Lung microvascular endothelial cell (primary cell): ENCODE data around the gene POLR2H. TPM values are rescaled to one million over a fixed set of nuclear protein-coding genes. Genes with fewer than 3 reads are reported as not detected.

Experiments
- DNase-seq, 2 donors: peaks; one replicate each; pipeline versions ENCODE4 v3.0.0 to v3.0.0-alpha.2; 2010; ENCODE audit warnings: low read depth in 2 of 2
- total RNA-seq: library from RNA; depleted of rRNA; stranded (reverse); fragments of >200 nt; gene quantifications from 2 replicates; pipeline ENCODE4 v1.2.1, GENCODE V29; 2014

POLR2H gene
- total RNA-seq, 1 donor from 2014 or later: 97.8 TPM

- peak; percentile 85 to 93 for DNase-seq
Measured at GRCh38 chr3:184371570-184372018, 10.1 kb downstream of the POLR2H start.

- no peak for DNase-seq
Measured at GRCh38 chr3:184372296-184372821, 10.8 kb downstream of the POLR2H start.

GRCh38 chr3:184372911-184373310 lies 11.4 kb downstream of the POLR2H start:
- DNase-seq: no peak

- DNase-seq: peak in 1 of 2 donors; percentile 25
Measured at GRCh38 chr3:184373422-184373821, 11.9 kb downstream of the POLR2H start.

GRCh38 chr3:184375747-184376461 lies 14.4 kb downstream of the POLR2H start:
- DNase-seq: no peak

GRCh38 chr3:184377374-184377773 lies 15.9 kb downstream of the POLR2H start:
- no peak for DNase-seq

- no peak for DNase-seq
Measured at GRCh38 chr3:184377882-184378445, 16.5 kb downstream of the POLR2H start, which contains the start of gene THPO. Gene THPO, minus strand, starts transcription at chr3:184378207. Its CDS starts 1,948 bp downstream, at chr3:184376259.

GRCh38 chr3:184378651-184379357 lies 17.3 kb downstream of the POLR2H start:
- DNase-seq: no peak

- DNase-seq: no peak
Measured at GRCh38 chr3:184379358-184380184, 18.1 kb downstream of the POLR2H start, which contains the start of gene CHRD. Gene CHRD, plus strand, starts transcription at chr3:184380054. Its CDS starts 265 bp downstream, at chr3:184380319.

- DNase-seq: peak; percentile 33 to 45
Measured at GRCh38 chr3:184380185-184380626, 18.7 kb downstream of the POLR2H start.

- no peak for DNase-seq
Measured at GRCh38 chr3:184380627-184381260, 19.2 kb downstream of the POLR2H start.

- no peak for DNase-seq
Measured at GRCh38 chr3:184381261-184382224, 20.0 kb downstream of the POLR2H start.

- no peak for DNase-seq
Measured at GRCh38 chr3:184382326-184383032, 21.0 kb downstream of the POLR2H start.

GRCh38 chr3:184383033-184383740 lies 21.7 kb downstream of the POLR2H start:
- no peak for DNase-seq

- no peak for DNase-seq
Measured at GRCh38 chr3:184384342-184384741, 22.8 kb downstream of the POLR2H start.

- no peak for DNase-seq
Measured at GRCh38 chr3:184384856-184385422, 23.4 kb downstream of the POLR2H start.

- DNase-seq: no peak
Measured at GRCh38 chr3:184386047-184386806, 24.7 kb downstream of the POLR2H start.
